IMR-90 (cell line): ENCODE measurements around the gene ZDHHC11B.
"Not testable (repeated sequence)": the region's sequence is repeated elsewhere in the genome, so short reads cannot be mapped to it uniquely, and the experiment has no call there.

ENCODE experiments used
- CHD1 ChIP-seq: IDR thresholded peaks from 2 replicates; pipeline ENCODE4 v1.6.1; 2012; ENCODE audit warnings: low read depth, low read length, improper control_type of control experiment
- FOS ChIP-seq: fragments of 150-350 bp; IDR thresholded peaks from 2 replicates; pipeline ENCODE4 v1.6.1; 2016; ENCODE audit warnings: low read depth, low read length
- MXI1 ChIP-seq: IDR thresholded peaks from 2 replicates; pipeline ENCODE4 v1.6.1; 2012; ENCODE audit warnings: low read depth, mild to moderate bottlenecking, low read length, moderate library complexity, borderline replicate concordance
- NFE2L2 ChIP-seq: fragments of 150-350 bp; IDR thresholded peaks from 2 replicates; pipeline ENCODE4 v1.6.1; 2016; ENCODE audit warnings: low read depth, mild to moderate bottlenecking, low read length
- POLR2A ChIP-seq: IDR thresholded peaks from 2 replicates; pipeline ENCODE4 v1.6.1; 2012; ENCODE audit warnings: mild to moderate bottlenecking, low read depth, low read length
- RAD21 ChIP-seq: IDR thresholded peaks from 2 replicates; pipeline ENCODE4 v1.6.1; 2012; ENCODE audit warnings: low read length, improper control_type of control experiment
- RCOR1 ChIP-seq: IDR thresholded peaks from 2 replicates; pipeline ENCODE4 v1.6.1; 2012; ENCODE audit warnings: mild to moderate bottlenecking, low read length, improper control_type of control experiment; ENCODE audit not compliant: insufficient replicate concordance
- TF ChIP-seq, protein P1 (sequence below): conservative IDR thresholded peaks from 2 replicates; pipeline ENCODE4 v1.5.1; 2012; ENCODE audit warnings: mild to moderate bottlenecking, low read depth, low read length, improper control_type of control experiment
- TF ChIP-seq, protein P2 (sequence below): fragments of 150-350 bp; IDR thresholded peaks from 2 replicates; pipeline ENCODE4 v1.6.1; 2017; ENCODE audit warnings: mild to moderate bottlenecking, antibody characterized with exemption, low read length, low read depth

DNA sequence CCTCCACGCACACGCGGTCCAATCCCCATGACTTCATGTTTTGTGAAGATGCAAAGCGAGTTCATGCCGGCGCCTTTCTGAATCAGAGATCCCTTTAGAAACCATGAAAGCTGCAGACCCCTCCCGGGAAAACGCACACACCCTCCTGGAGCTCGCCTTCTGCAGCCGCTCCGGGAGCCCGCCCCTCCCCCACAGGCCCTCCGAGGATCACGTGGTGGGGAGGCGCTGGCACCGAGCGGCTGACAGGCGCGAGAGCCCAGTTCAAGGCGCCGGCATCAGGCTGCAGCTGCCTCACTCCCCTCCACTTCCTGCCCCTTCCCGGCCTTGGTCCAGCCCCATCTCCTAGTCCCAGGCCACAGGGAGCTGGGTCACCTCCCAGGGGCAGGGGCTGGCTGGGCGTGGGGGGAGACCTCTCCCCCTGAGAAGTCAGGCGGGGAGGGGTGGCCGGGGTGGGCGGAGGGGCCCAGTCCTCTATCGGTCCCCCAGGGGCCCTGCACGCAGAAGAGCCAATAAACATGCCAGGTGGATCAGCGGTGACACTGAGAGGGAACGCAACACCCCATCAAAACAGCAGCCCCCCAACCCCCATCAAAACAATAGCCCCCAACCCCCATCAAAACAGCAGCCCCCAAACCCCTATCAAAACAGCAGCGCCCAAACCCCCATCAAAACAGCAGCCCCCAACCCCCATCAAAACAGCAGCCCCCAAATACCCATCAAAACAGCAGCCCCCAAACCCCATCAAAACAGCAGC, 1.3 kb downstream of the ZDHHC11B start:
- TF ChIP-seq, protein P1, sequence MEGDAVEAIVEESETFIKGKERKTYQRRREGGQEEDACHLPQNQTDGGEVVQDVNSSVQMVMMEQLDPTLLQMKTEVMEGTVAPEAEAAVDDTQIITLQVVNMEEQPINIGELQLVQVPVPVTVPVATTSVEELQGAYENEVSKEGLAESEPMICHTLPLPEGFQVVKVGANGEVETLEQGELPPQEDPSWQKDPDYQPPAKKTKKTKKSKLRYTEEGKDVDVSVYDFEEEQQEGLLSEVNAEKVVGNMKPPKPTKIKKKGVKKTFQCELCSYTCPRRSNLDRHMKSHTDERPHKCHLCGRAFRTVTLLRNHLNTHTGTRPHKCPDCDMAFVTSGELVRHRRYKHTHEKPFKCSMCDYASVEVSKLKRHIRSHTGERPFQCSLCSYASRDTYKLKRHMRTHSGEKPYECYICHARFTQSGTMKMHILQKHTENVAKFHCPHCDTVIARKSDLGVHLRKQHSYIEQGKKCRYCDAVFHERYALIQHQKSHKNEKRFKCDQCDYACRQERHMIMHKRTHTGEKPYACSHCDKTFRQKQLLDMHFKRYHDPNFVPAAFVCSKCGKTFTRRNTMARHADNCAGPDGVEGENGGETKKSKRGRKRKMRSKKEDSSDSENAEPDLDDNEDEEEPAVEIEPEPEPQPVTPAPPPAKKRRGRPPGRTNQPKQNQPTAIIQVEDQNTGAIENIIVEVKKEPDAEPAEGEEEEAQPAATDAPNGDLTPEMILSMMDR = not testable (repeated sequence)
- TF ChIP-seq, protein P2, sequence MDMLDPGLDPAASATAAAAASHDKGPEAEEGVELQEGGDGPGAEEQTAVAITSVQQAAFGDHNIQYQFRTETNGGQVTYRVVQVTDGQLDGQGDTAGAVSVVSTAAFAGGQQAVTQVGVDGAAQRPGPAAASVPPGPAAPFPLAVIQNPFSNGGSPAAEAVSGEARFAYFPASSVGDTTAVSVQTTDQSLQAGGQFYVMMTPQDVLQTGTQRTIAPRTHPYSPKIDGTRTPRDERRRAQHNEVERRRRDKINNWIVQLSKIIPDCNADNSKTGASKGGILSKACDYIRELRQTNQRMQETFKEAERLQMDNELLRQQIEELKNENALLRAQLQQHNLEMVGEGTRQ = peak; percentile 55
- TF ChIP-seq POLR2A, CHD1, FOS, RAD21, RCOR1, MXI1, NFE2L2: not testable (repeated sequence)
